Fibroblast of villous mesenchyme (primary cell): Measurements from ENCODE around the gene PHF21B. TPM values are rescaled to one million over a fixed set of nuclear protein-coding genes. Genes with fewer than 3 reads are reported as not detected.
"Not testable (repeated sequence)": the region's sequence is repeated elsewhere in the genome, so short reads cannot be mapped to it uniquely, and the experiment has no call there.

Experiments used
- DNase-seq: peaks from one replicate; pipeline ENCODE4 v3.0.0-alpha.2; 2010; ENCODE audit warnings: low read depth
- H3K4me3 ChIP-seq: 2 replicates; pipeline ENCODE4 v1.5.1; 2011; ENCODE audit warnings: low read depth, mild to moderate bottlenecking, low read length
- CTCF ChIP-seq: IDR thresholded peaks from 2 replicates; pipeline ENCODE4 v1.5.1; 2012; ENCODE audit warnings: low read depth, mild to moderate bottlenecking, low read length; ENCODE audit not compliant: insufficient read depth
- total RNA-seq: library from RNA; depleted of rRNA; stranded (reverse); fragments of >200 nt; gene quantifications from 2 replicates; pipeline ENCODE4 v1.2.3, GENCODE V29; 2012

The PHF21B gene
- total RNA-seq, 1 donor, result not detected

- no peak for TF ChIP-seq CTCF
- H3K4me3 ChIP-seq, result no peak overlapping the region
- no peak for DNase-seq
These were observed 148.6 kb downstream of the PHF21B start for GRCh38 chr22:44861245-44861644.

- no peak for TF ChIP-seq CTCF
- no peak overlapping the region for H3K4me3 ChIP-seq
- no peak for DNase-seq
These were observed 149.5 kb downstream of the PHF21B start for GRCh38 chr22:44860311-44860710.

GRCh38 chr22:44859641-44860040, 150.2 kb downstream of the PHF21B start:
- no peak overlapping the region for H3K4me3 ChIP-seq
- TF ChIP-seq CTCF, result no peak
- DNase-seq, result no peak

GRCh38 chr22:44858819-44859218, 151.0 kb downstream of the PHF21B start:
- not testable (repeated sequence) for DNase-seq, H3K4me3 ChIP-seq

- no peak for DNase-seq
These were observed 153.9 kb downstream of the PHF21B start for GRCh38 chr22:44855855-44856254.

GRCh38 chr22:44854641-44855040, 155.2 kb downstream of the PHF21B start:
- not testable (repeated sequence) for H3K4me3 ChIP-seq, DNase-seq

More at GRCh38 chr22:44855855-44856254, 153.9 kb downstream of the PHF21B start:
- H3K4me3 ChIP-seq, result no peak overlapping the region
- no peak for TF ChIP-seq CTCF

GRCh38 chr22:44850946-44851345, 158.9 kb downstream of the PHF21B start:
- no peak for TF ChIP-seq CTCF
- no peak overlapping the region for H3K4me3 ChIP-seq
- no peak for DNase-seq

GRCh38 chr22:44848791-44849420, 160.9 kb downstream of the PHF21B start:
- no peak overlapping the region for H3K4me3 ChIP-seq
- DNase-seq, result no peak
- no peak for TF ChIP-seq CTCF
